Neural progenitor cell (in vitro differentiated cells): ENCODE results near the gene COMP.
A peak's percentile ranks its signal among the peaks of the same experiment; 100 is the strongest.

Experiments used
- CTCF ChIP-seq: fragments of 200-600 bp; sonication (generic); IDR thresholded peaks from 2 replicates; pipeline ENCODE4 v1.5.1; 2017; ENCODE audit warnings: antibody characterized with exemption, mild to moderate bottlenecking
- EZH2phosphoT487 ChIP-seq: fragments of 200-600 bp; sonication (generic); IDR thresholded peaks from 2 replicates; pipeline ENCODE4 v1.6.1; 2017; ENCODE audit warnings: antibody characterized with exemption

GRCh38 chr19:18777301-18778075, 13.6 kb downstream of the COMP start:
- TF ChIP-seq CTCF (no peak), EZH2phosphoT487 (peak; percentile 71)
